DOHH2 (cell line): Measurements from ENCODE around the gene RASA2.

Experiments
- H3F3A ChIP-seq: fragments of 200-600 bp; sonication (generic), shearing (Covaris generic); 2 replicates; pipeline ENCODE4 v1.6.0; 2016; ENCODE audit warnings: antibody characterized with exemption, mild to moderate bottlenecking; ENCODE audit not compliant: control insufficient read depth, insufficient read depth
- H3K27ac ChIP-seq: fragments of 200-600 bp; sonication (generic); 2 replicates; pipeline ENCODE4 v1.5.1; 2014; ENCODE audit warnings: low read depth, mild to moderate bottlenecking, low read length, moderate library complexity
- H3K27me3 ChIP-seq: fragments of 200-600 bp; sonication (generic); 2 replicates; pipeline ENCODE4 v1.6.1; 2014; ENCODE audit warnings: mild to moderate bottlenecking, low read length, mixed read lengths; ENCODE audit not compliant: control insufficient read depth
- H3K36me3 ChIP-seq: fragments of 200-600 bp; sonication (generic); 2 replicates; pipeline ENCODE4 v1.6.1; 2014; ENCODE audit warnings: mild to moderate bottlenecking, low read length, moderate library complexity, mixed read lengths; ENCODE audit not compliant: control insufficient read depth
- H3K4me1 ChIP-seq: fragments of 200-600 bp; sonication (generic); 2 replicates; pipeline ENCODE4 v1.6.1; 2014; ENCODE audit warnings: mild to moderate bottlenecking, low read length, mixed read lengths; ENCODE audit not compliant: control insufficient read depth
- H3K4me2 ChIP-seq: fragments of 200-600 bp; sonication (generic); 2 replicates; pipeline ENCODE4 v1.6.0; 2014; ENCODE audit warnings: mild to moderate bottlenecking, low read length, moderate library complexity
- H3K4me3 ChIP-seq: fragments of 200-600 bp; sonication (generic); 2 replicates; pipeline ENCODE4 v1.5.1; 2014; ENCODE audit warnings: mild to moderate bottlenecking, low read length, mixed read lengths
- H3K79me2 ChIP-seq: fragments of 200-600 bp; sonication (generic); 2 replicates; pipeline ENCODE4 v1.6.1; 2014; ENCODE audit warnings: mild to moderate bottlenecking, low read length, mixed read lengths; ENCODE audit not compliant: control insufficient read depth
- H3K9me2 ChIP-seq: fragments of 200-600 bp; sonication (generic); replicated peaks from 2 replicates; pipeline ENCODE4 v1.6.1; 2014; ENCODE audit warnings: mild to moderate bottlenecking, low read length, mixed read lengths; ENCODE audit not compliant: control insufficient read depth
- H3K9me3 ChIP-seq: fragments of 200-600 bp; sonication (generic); 2 replicates; pipeline ENCODE4 v1.6.1; 2014; ENCODE audit warnings: antibody characterized with exemption, low read length, mixed read lengths; ENCODE audit not compliant: control insufficient read depth, insufficient read depth
- H4K20me1 ChIP-seq: fragments of 200-600 bp; sonication (generic); 2 replicates; pipeline ENCODE4 v1.6.0; 2014; ENCODE audit warnings: low read depth, mild to moderate bottlenecking, antibody characterized with exemption, low read length, moderate library complexity; ENCODE audit not compliant: control insufficient read depth, insufficient read depth
- EZH2phosphoT487 ChIP-seq: fragments of 200-600 bp; sonication (generic); IDR thresholded peaks from 2 replicates; pipeline ENCODE4 v1.6.1; 2017; ENCODE audit warnings: borderline replicate concordance, mild to moderate bottlenecking, antibody characterized with exemption, low read length, moderate library complexity, mixed read lengths
- TF ChIP-seq, protein P1 (sequence below): fragments of 200-600 bp; sonication (generic); IDR thresholded peaks from one replicate; pipeline ENCODE4 v1.5.1; 2014; ENCODE audit warnings: antibody characterized with exemption, mild to moderate bottlenecking, low read depth, low read length; ENCODE audit not compliant: poor library complexity, severe bottlenecking

Gene RASA2

DNA sequence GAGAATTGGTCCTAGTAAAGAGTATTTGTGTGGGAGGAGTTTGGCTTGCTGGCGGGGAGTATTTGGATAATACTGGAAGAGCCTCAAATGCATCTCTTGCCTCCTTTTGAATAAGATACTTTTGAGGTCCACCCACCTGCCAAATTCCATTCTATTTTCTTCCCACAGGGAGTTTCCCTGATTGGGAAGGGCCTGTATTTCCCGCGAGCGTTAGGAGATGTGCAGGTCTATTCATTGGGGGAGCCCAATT, 406 bp upstream of the RASA2 start:
- H3K4me1 ChIP-seq = peaks cover 53% of the 10 kb centered on the region

DNA sequence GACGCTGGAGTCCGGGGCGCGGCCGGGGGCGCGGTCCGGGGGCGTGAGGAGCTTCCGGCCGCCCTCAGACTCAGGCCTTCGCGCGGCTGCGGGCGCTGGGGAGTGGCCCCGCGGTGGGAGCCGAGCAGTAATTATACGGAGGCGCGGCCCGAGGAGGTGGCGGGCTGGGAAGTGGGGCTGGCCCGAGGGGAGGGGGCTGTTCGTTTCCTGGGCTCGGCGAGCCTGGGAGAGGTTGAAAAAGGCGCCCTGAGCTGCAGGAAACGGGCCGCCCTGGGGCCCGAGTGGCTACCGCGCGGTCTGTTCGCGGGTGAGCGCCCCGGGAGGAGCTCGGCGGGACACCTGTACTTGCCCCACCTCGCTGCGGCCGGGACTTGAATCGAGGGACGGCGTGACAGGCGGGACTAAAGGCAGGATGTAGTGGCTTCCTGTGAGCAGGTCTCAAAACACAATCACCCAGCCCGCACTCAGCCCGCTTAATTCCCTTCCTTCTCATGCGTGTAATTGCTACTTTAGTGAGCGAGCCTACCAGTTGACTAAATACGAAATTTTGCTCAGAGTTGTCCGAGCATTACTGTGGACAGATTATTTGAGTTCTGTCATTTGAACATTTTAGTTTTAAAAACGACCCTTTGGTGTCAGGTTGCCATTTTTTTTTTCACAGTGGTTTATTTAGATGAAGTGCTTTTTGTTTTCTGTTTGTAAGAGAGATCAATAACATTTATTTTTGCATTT, 860 bp downstream of the RASA2 start:
- Histone ChIP-seq H3K79me2 (peaks cover 56% of the 10 kb centered on the region), H3K9me2 (no peaks in the 10 kb centered on the region), H3K4me1 (peaks cover 53% of the 10 kb centered on the region), H3K27me3 (no peaks in the 10 kb centered on the region), H3K27ac (peak overlapping the region; percentile 88), H3K9me3 (no peaks in the 10 kb centered on the region), H3K4me3 (peak overlapping the region; percentile 74), H3F3A (peaks cover 18% of the 10 kb centered on the region), H3K36me3 (peaks cover 21% of the 10 kb centered on the region), H3K4me2 (peak overlapping the region; percentile 68), H4K20me1 (peaks cover 13% of the 10 kb centered on the region; the same call in 1 of the 2 replicates)
- TF ChIP-seq, protein P1, sequence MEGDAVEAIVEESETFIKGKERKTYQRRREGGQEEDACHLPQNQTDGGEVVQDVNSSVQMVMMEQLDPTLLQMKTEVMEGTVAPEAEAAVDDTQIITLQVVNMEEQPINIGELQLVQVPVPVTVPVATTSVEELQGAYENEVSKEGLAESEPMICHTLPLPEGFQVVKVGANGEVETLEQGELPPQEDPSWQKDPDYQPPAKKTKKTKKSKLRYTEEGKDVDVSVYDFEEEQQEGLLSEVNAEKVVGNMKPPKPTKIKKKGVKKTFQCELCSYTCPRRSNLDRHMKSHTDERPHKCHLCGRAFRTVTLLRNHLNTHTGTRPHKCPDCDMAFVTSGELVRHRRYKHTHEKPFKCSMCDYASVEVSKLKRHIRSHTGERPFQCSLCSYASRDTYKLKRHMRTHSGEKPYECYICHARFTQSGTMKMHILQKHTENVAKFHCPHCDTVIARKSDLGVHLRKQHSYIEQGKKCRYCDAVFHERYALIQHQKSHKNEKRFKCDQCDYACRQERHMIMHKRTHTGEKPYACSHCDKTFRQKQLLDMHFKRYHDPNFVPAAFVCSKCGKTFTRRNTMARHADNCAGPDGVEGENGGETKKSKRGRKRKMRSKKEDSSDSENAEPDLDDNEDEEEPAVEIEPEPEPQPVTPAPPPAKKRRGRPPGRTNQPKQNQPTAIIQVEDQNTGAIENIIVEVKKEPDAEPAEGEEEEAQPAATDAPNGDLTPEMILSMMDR = no peak
- no peak for TF ChIP-seq EZH2phosphoT487

More for the DNA sequence above, 406 bp upstream of the RASA2 start:
- TF ChIP-seq, protein P1 = no peak
- no peak for TF ChIP-seq EZH2phosphoT487
- H3K27me3 ChIP-seq = no peaks in the 10 kb centered on the region
- H4K20me1 ChIP-seq = peaks cover 11% of the 10 kb centered on the region; the same call in 1 of the 2 replicates
- peaks cover 44% of the 10 kb centered on the region for H3K79me2 ChIP-seq
- peaks cover 21% of the 10 kb centered on the region for H3K36me3 ChIP-seq
- peaks cover 18% of the 10 kb centered on the region for H3F3A ChIP-seq
- no peaks in the 10 kb centered on the region for H3K9me2 ChIP-seq
- H3K9me3 ChIP-seq = no peaks in the 10 kb centered on the region
- H3K27ac ChIP-seq = peak overlapping the region; percentile 76
- peak overlapping the region; percentile 71 for H3K4me3 ChIP-seq
- peak overlapping the region; percentile 79 for H3K4me2 ChIP-seq

DNA sequence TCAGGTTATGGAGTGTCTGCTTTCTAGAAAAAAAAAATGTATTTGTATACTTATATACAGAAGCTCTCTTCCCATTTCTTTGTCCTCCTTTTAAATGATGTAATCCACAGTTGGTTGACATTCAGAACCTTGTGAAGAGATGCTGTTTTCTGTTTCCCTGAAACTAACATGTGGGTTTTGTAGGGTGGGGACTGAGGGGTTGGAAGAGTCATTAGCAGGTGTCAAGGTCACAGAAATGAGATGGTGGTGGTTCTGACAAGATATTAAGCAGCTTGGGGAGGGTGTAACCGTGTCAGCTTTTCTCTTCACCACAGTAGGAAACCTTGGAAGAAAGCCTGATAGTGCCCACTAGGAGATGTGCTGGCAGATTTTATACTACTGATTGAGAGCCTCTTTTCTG, 2.4 kb downstream of the RASA2 start:
- Histone ChIP-seq H3K4me3 (no peak overlapping the region), H3K4me1 (peaks cover 44% of the 10 kb centered on the region), H3K27ac (no peak overlapping the region), H3K9me3 (no peaks in the 10 kb centered on the region), H3K36me3 (peaks cover 24% of the 10 kb centered on the region), H3F3A (peaks cover 18% of the 10 kb centered on the region), H3K79me2 (peaks cover 72% of the 10 kb centered on the region), H3K4me2 (peak overlapping the region; percentile 68; the same call in 1 of the 2 replicates), H3K27me3 (no peaks in the 10 kb centered on the region), H3K9me2 (no peaks in the 10 kb centered on the region), H4K20me1 (peaks cover 13% of the 10 kb centered on the region; the same call in 1 of the 2 replicates)
- TF ChIP-seq EZH2phosphoT487 = no peak
- TF ChIP-seq, protein P1 = no peak
